GM18498 (cell line): ENCODE data around the gene OLFML2B.

ENCODE experiments used
- ATAC-seq: cut with Tn5 transposase; IDR thresholded peaks from one replicate; pipeline ENCODE4 v1.9.1; 2021; ENCODE audit warnings: mild to moderate bottlenecking, moderate library complexity; ENCODE audit not compliant: unreplicated experiment

OLFML2B gene

GRCh38 chr1:162008799-162009198 is 14.9 kb downstream of the OLFML2B start:
- ATAC-seq: no peak

GRCh38 chr1:162007466-162007865 is 16.2 kb downstream of the OLFML2B start:
- ATAC-seq: no peak

GRCh38 chr1:162006081-162006480 is 17.6 kb downstream of the OLFML2B start:
- no peak for ATAC-seq

- ATAC-seq: no peak
Observed at GRCh38 chr1:162004441-162004950, 19.2 kb downstream of the OLFML2B start.

- no peak for ATAC-seq
Observed at GRCh38 chr1:162003830-162004215, 19.8 kb downstream of the OLFML2B start.

- no peak for ATAC-seq
Observed at GRCh38 chr1:162003061-162003829, 20.4 kb downstream of the OLFML2B start.

GRCh38 chr1:162000053-162000420 is 23.6 kb downstream of the OLFML2B start:
- ATAC-seq: no peak

- no peak for ATAC-seq
Observed at GRCh38 chr1:161999301-162000052, 24.2 kb downstream of the OLFML2B start.

- no peak for ATAC-seq
Observed at GRCh38 chr1:161998811-161999210, 24.9 kb downstream of the OLFML2B start.

- ATAC-seq: no peak
Observed at GRCh38 chr1:161997152-161997551, 26.5 kb downstream of the OLFML2B start.

GRCh38 chr1:161994175-161994668 is 29.4 kb downstream of the OLFML2B start:
- ATAC-seq: no peak

GRCh38 chr1:161993576-161993975 is 30.1 kb downstream of the OLFML2B start:
- no peak for ATAC-seq

GRCh38 chr1:161989786-161990185 is 33.9 kb downstream of the OLFML2B start:
- no peak for ATAC-seq

GRCh38 chr1:161989108-161989507 is 34.6 kb downstream of the OLFML2B start:
- no peak for ATAC-seq

GRCh38 chr1:161988413-161988812 is 35.3 kb downstream of the OLFML2B start:
- no peak for ATAC-seq

- ATAC-seq: no peak
Observed at GRCh38 chr1:161987872-161988271, 35.8 kb downstream of the OLFML2B start.

GRCh38 chr1:161987303-161987702 is 36.4 kb downstream of the OLFML2B start:
- no peak for ATAC-seq

- ATAC-seq: no peak
Observed at GRCh38 chr1:161986328-161986727, 37.3 kb downstream of the OLFML2B start.

GRCh38 chr1:161985301-161985822 is 38.3 kb downstream of the OLFML2B start:
- ATAC-seq: no peak

GRCh38 chr1:161983725-161984124 is 39.9 kb downstream of the OLFML2B start:
- no peak for ATAC-seq

GRCh38 chr1:161982917-161983316 is 40.8 kb downstream of the OLFML2B start:
- ATAC-seq: no peak

- ATAC-seq: no peak
Observed at GRCh38 chr1:161982507-161982895, 41.2 kb downstream of the OLFML2B start.
